ENCODE data around the gene SLC28A3.

SLC28A3 gene

GRCh38 chr9:84235511-84235910, 105.0 kb downstream of the SLC28A3 start:
- no peak for DNase-seq

DNA sequence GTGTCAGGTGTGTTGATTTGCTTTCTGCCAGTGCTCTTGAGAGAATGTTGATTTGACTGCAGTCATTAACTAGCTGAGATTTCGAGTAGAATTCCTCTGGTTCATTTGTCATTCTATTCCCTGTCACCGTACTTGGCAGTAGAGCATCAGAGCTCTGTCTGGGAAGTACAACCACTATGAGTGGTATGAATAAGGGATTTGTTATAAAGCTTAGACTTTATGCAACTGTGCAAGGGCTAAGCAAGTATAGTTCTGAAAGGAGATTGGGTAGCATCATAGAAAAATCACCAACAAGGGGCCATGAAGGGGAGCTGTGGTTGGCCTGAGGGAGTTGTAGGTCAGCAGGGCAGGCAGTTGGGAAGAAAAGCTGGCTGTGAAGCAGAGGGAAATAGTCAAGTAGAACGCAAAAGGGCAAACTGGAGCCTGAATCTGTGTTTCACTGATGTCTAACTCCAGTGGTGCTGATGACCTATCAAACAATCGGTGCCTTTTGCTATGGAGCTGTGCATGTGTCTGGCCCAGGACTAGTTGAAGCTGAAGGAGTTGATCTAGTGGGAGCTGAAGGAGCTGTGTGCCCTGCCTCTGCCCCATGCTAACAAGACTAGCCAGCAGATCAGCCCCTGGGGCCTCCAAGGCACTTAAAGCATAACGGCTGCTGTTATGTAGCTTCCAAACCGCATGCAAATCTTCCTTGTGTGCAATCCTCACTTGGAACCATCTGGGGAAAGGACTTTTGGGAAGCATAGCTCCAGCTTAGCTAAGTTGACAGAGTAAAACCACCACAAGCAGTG, 110.0 kb downstream of the SLC28A3 start:
- DNase-seq = no peak

DNA sequence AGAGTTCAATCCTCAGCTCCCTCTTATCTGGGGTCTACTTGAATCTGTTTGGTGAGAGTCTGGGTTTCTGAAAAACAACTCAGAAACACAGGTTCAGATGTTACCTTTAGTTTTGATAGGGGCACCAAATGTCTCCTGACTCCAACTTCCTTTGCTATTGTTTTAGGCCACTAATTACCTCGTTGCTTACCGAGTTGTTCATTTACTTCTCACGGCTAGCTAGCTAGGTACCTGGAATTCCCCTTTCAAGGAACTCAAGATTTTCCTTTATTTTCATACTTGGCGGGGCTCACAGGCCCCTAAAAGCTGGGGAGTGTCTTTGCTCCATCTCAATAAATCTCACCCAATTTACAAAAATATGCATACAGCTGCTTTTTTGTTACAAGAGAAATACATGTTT, 111.4 kb downstream of the SLC28A3 start:
- no peak for DNase-seq

DNA sequence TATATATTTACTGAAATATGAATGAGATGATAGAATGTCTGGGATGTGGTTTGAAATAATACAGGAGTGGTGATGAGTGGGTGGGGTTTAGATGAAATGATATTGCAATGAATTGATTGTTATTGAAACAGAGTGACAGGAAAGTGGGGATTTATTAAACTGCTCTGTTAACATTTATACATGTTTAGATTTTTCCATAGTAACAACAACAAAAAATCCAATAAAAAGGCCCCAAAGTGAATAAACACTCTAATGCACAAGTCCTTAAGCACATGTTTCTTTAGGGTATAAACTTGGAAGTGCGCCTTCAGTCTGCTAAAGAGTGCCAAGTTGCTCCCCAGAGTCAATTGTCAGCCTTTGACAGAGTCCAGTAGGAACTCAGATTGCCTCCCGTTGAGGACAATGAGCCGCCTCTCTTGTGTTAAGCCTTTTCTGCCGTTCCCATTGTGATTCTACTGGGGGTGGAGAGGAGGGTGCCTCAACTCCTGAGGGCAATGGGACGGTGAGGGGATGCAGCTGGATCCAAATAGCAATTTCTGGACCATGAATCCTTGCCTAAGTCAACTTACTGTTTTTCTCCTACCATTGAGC, 112.3 kb downstream of the SLC28A3 start:
- DNase-seq = no peak

- DNase-seq = peak; percentile 1
These were observed 114.4 kb downstream of the SLC28A3 start for GRCh38 chr9:84226126-84226525.
